Muscle layer of duodenum (tissue), 2 donors: Measurements from ENCODE around the gene MARCHF11.

ENCODE experiments used
- H3K27ac ChIP-seq: one replicate; pipeline ENCODE4 v1.7.0; 2013; ENCODE audit warnings: mild to moderate bottlenecking, low read length
- H3K27me3 ChIP-seq: one replicate; pipeline ENCODE4 v1.7.0; 2013; ENCODE audit warnings: low read depth, mild to moderate bottlenecking, control low read depth, low read length
- H3K36me3 ChIP-seq, 2 donors: one replicate each; pipeline ENCODE4 v1.7.0; 2013; ENCODE audit warnings: low read length in 2 of 2, control low read depth in 1 of 2, mild to moderate bottlenecking in 1 of 2; ENCODE audit not compliant: insufficient read depth in 2 of 2, control insufficient read depth in 1 of 2
- H3K4me1 ChIP-seq, 2 donors: one replicate each; pipeline ENCODE4 v1.7.0; 2013; ENCODE audit warnings: low read length in 2 of 2, mild to moderate bottlenecking in 2 of 2, control low read depth in 1 of 2, moderate library complexity in 1 of 2; ENCODE audit not compliant: insufficient read depth in 2 of 2, control insufficient read depth in 1 of 2
- H3K4me3 ChIP-seq, 2 donors: one replicate each; pipeline ENCODE4 v1.7.0; 2013; ENCODE audit warnings: low read length in 2 of 2, low read depth in 1 of 2, mild to moderate bottlenecking in 1 of 2
- H3K9me3 ChIP-seq, 2 donors: one replicate each; pipeline ENCODE4 v1.7.0; 2013; ENCODE audit warnings: low read length in 2 of 2, control low read depth in 1 of 2, mild to moderate bottlenecking in 1 of 2; ENCODE audit not compliant: control insufficient read depth in 1 of 2
- donor health status: healthy.

The MARCHF11 gene

GRCh38 chr5:16049761-16050160 is 129.8 kb downstream of the MARCHF11 start:
- H3K27ac ChIP-seq, result no peak overlapping the region
- H3K9me3 ChIP-seq, result peaks cover 0 to 2% of the 10 kb centered on the region in 2 donors
- no peaks in the 10 kb centered on the region for H3K4me1 ChIP-seq
- no peaks in the 10 kb centered on the region for H3K36me3 ChIP-seq
- no peaks in the 10 kb centered on the region for H3K27me3 ChIP-seq
- no peak overlapping the region for H3K4me3 ChIP-seq

- Histone ChIP-seq H3K27me3 (no peaks in the 10 kb centered on the region), H3K36me3 (no peaks in the 10 kb centered on the region), H3K4me3 (no peak overlapping the region), H3K4me1 (no peaks in the 10 kb centered on the region), H3K27ac (no peak overlapping the region), H3K9me3 (peaks cover 0 to 2% of the 10 kb centered on the region in 2 donors)
These were observed 131.5 kb downstream of the MARCHF11 start for GRCh38 chr5:16048132-16048531.

GRCh38 chr5:16043349-16043965 is 136.1 kb downstream of the MARCHF11 start:
- Histone ChIP-seq H3K27me3 (no peaks in the 10 kb centered on the region), H3K27ac (no peak overlapping the region), H3K4me1 (no peaks in the 10 kb centered on the region), H3K36me3 (no peaks in the 10 kb centered on the region), H3K9me3 (no peaks in the 10 kb centered on the region), H3K4me3 (no peak overlapping the region)

GRCh38 chr5:16037121-16037845 is 142.3 kb downstream of the MARCHF11 start:
- Histone ChIP-seq H3K4me3 (no peak overlapping the region), H3K36me3 (no peaks in the 10 kb centered on the region), H3K27me3 (no peaks in the 10 kb centered on the region), H3K9me3 (no peaks in the 10 kb centered on the region), H3K27ac (no peak overlapping the region), H3K4me1 (no peaks in the 10 kb centered on the region)

GRCh38 chr5:16034319-16035001 is 145.1 kb downstream of the MARCHF11 start:
- H3K27me3 ChIP-seq, result no peaks in the 10 kb centered on the region
- no peak overlapping the region for H3K4me3 ChIP-seq
- no peak overlapping the region for H3K27ac ChIP-seq
- no peaks in the 10 kb centered on the region for H3K36me3 ChIP-seq
- H3K9me3 ChIP-seq, result no peaks in the 10 kb centered on the region
- no peaks in the 10 kb centered on the region for H3K4me1 ChIP-seq

- Histone ChIP-seq H3K36me3 (no peaks in the 10 kb centered on the region), H3K27me3 (no peaks in the 10 kb centered on the region), H3K9me3 (no peaks in the 10 kb centered on the region), H3K27ac (no peak overlapping the region), H3K4me3 (no peak overlapping the region), H3K4me1 (no peaks in the 10 kb centered on the region)
These were observed 146.2 kb downstream of the MARCHF11 start for GRCh38 chr5:16033187-16033925.

- Histone ChIP-seq H3K36me3 (no peaks in the 10 kb centered on the region), H3K4me3 (no peak overlapping the region), H3K9me3 (no peaks in the 10 kb centered on the region), H3K27ac (no peak overlapping the region), H3K27me3 (no peaks in the 10 kb centered on the region), H3K4me1 (no peaks in the 10 kb centered on the region)
These were observed 150.9 kb downstream of the MARCHF11 start for GRCh38 chr5:16028708-16029107.

GRCh38 chr5:16025681-16026080 is 153.9 kb downstream of the MARCHF11 start:
- Histone ChIP-seq H3K27ac (no peak overlapping the region), H3K27me3 (no peaks in the 10 kb centered on the region), H3K4me1 (no peaks in the 10 kb centered on the region), H3K36me3 (no peaks in the 10 kb centered on the region), H3K9me3 (no peaks in the 10 kb centered on the region), H3K4me3 (no peak overlapping the region)

GRCh38 chr5:16018970-16019369 is 160.6 kb downstream of the MARCHF11 start:
- Histone ChIP-seq H3K36me3 (no peaks in the 10 kb centered on the region), H3K9me3 (no peaks in the 10 kb centered on the region), H3K4me1 (no peaks in the 10 kb centered on the region), H3K27ac (no peak overlapping the region), H3K27me3 (no peaks in the 10 kb centered on the region), H3K4me3 (no peak overlapping the region)

GRCh38 chr5:16017720-16018119 is 161.9 kb downstream of the MARCHF11 start:
- Histone ChIP-seq H3K27ac (no peak overlapping the region), H3K36me3 (no peaks in the 10 kb centered on the region), H3K4me1 (no peaks in the 10 kb centered on the region), H3K4me3 (no peak overlapping the region), H3K9me3 (no peaks in the 10 kb centered on the region), H3K27me3 (no peaks in the 10 kb centered on the region)
